Measurements from ENCODE around the gene PARM1. TPM values are rescaled to one million over a fixed set of nuclear protein-coding genes. Genes with fewer than 3 reads are reported as not detected.

PARM1 gene
- total RNA-seq, 1 donor from 2014 or later = 0.07 TPM

DNA sequence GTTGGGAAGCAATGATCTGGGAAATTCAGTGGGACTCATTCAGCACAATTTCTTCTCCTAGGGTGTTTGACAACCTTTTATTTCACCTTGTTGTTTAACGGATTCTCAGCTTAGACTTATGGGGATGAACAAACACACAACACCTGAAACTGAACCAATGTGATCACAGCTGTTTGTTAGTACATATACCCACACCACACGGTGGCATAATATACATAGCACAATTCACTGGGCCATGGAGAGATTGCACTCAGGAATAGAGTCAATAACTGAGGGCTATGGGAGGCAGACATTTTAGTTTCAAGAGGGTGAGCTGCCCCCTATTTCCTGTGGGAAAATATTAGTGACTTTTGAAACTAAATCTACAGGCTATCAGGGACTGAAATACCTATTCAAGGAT lies 148.0 kb downstream of the PARM1 start:
- DNase-seq (ENCODE audit: low read depth, low spot score) = no peak

DNA sequence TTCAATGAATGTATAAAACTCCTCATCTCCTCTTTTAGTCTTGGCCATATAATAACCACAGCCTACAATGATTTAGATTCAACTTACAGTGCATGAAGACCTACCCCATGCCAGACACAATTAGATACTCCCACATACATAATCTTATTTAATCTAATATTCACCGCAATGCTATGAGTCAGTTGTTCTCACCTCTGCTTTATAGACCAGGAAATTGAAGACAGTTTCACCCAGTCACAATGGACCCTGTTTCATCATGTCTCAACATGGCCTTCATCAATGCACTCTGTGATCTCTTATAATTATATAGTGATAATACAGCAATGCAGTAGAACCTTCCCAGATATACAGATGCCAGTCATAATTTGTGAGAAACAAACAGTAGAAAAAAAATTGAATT lies 148.6 kb downstream of the PARM1 start:
- DNase-seq (ENCODE audit: low read depth, low spot score) = no peak

DNA sequence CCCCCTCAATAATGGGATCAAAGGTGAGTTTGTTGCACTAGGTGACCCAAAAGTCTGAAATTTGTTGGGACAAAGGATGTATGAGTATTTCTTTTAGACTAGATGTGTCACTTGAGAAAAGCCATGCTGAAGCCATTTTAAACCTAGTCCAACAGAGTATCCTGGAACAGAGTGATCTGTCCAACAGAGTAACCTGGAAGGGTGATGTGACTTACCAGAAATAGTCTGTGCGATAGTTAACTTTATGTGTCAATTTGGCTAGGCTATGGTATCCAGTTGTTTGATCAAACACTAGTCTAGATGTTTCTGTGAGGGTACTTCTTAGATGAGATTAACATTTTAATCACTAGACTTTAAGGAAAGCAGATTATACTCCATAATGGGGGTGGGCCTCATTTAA lies 154.5 kb downstream of the PARM1 start:
- no peak for DNase-seq (ENCODE audit: low read depth, low spot score)

DNA sequence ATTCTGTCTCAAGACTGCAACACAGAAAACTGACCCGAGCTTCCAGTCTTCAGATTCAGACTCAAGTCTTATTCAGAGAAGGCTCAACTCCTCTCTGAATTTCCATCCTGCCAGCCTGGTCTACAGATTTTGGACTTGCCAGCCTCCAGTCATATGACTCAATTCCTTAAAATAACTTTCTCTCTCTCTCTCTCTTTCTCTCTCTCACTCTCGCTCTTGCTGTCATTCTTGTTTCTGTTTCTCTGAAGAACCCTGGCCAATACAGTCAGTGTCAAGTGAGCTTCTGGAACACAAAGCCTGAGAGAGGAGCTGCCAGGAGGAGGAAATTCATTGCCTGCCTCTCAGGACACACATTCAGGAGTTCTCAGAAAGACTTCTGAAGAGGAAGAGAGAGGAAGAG lies 154.9 kb downstream of the PARM1 start:
- no peak for DNase-seq (ENCODE audit: low read depth, low spot score)

DNA sequence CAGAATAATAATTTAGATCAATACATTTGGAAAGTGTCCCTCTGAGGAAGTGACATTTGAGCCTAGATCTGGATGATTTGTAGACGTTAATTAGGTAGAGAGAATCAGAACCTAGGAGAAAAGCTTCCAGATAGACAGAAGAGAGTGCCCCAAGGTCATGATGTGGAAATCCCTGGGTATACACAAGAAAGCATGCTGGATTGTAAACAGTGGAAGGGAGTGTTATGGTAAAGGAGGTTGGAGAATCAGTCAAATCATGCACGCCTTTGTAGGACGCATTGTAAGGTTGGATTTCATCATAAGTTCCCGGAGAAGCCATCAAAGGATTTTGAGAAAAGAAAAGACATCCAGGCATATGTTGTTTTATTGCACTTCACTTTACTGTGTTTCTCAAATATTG lies 156.3 kb downstream of the PARM1 start:
- no peak for DNase-seq (ENCODE audit: low read depth, low spot score)

DNA sequence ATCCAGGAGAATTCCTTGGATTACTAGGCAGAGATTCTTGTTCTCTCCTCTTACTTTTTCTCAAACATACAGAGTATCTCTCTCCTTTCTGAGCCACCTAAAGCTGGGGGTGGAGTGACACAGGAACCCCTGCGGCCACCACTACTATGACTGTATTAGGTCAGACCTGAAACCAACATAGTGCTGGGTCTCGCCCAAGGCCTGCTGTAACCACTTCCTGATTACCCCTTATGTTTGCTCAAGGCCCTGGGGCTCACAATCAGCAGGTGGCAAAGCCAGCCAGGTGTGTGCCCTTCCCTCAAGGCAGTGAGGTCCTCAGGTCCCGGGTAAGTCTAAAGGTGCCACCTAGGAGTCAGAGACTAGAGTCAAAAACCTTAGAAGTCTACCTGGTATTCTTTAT lies 166.4 kb downstream of the PARM1 start:
- DNase-seq (ENCODE audit: low read depth, low spot score) = no peak

Other genes with a start within 250 kb of the PARM1 start
- gene BTC, start 138.6 kb upstream of the PARM1 start, total RNA-seq = 0.07 TPM in 2 replicates

All from pulmonary artery endothelial cell (primary cell).